OCI-M2 (cell line): Measurements from ENCODE around the gene SH3BP5L.

ENCODE experiments used
- DNase-seq: peaks from one replicate; lab custom pipeline; 2025; ENCODE audit not compliant: unreplicated experiment; lab: John Stamatoyannopoulos, UW

SH3BP5L gene

GRCh38 chr1:248782416-248783141, 43.1 kb downstream of the SH3BP5L start:
- DNase-seq: no peak

- no peak for DNase-seq
These were observed 46.4 kb downstream of the SH3BP5L start for GRCh38 chr1:248779350-248779749.

GRCh38 chr1:248778906-248779305, 46.8 kb downstream of the SH3BP5L start:
- DNase-seq: no peak

- no peak for DNase-seq
These were observed 48.7 kb downstream of the SH3BP5L start for GRCh38 chr1:248776991-248777390.

- DNase-seq: no peak
These were observed 50.3 kb downstream of the SH3BP5L start for GRCh38 chr1:248775441-248775840.
